OCI-LY7 (cell line): Measurements from ENCODE around the gene DUSP16.

Experiments
- EZH2phosphoT487 ChIP-seq: fragments of 200-600 bp; sonication (generic); IDR thresholded peaks from 2 replicates; pipeline ENCODE4 v1.6.1; 2018; ENCODE audit warnings: low read depth, borderline replicate concordance, mild to moderate bottlenecking, mixed run types, antibody characterized with exemption, low read length, moderate library complexity, mixed read lengths
- TF ChIP-seq, protein P1 (sequence below): fragments of 200-600 bp; sonication (generic); conservative IDR thresholded peaks from 2 replicates; pipeline ENCODE4 v1.5.1; 2014; ENCODE audit warnings: mild to moderate bottlenecking, antibody characterized with exemption, low read length, moderate library complexity, mixed read lengths

DNA sequence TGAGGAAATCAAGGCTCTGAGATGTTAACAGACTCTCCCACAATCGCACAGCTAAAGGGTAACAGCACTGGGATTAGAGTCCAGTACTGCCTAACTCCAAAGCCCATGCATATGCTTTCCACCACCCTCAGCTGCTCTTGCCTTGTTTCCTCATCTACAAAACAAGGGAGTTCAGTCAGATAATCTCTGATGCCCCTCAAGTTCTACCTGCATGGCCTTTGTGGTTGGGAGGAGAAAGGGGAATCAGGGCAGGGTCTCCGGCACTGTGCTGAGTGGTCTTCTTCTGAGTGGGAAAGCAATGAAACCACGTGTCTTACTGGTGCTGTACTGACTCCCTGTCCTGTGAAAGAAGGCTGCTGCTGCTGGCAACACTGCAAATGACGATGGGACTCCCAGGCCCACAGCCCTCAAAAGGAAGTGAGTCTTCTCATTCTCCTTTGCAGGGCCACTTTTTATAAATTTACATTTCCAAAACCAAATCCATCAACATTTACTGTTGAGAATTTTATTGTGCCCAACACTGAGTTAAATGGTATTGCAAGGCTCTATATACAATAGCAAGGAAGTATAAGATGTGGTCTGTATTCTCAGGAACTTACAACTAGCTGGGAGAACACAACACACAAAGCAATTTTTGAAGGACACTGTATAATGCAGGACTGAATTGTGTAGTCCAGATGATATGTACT, 19.7 kb upstream of the DUSP16 start:
- TF ChIP-seq, protein P1, sequence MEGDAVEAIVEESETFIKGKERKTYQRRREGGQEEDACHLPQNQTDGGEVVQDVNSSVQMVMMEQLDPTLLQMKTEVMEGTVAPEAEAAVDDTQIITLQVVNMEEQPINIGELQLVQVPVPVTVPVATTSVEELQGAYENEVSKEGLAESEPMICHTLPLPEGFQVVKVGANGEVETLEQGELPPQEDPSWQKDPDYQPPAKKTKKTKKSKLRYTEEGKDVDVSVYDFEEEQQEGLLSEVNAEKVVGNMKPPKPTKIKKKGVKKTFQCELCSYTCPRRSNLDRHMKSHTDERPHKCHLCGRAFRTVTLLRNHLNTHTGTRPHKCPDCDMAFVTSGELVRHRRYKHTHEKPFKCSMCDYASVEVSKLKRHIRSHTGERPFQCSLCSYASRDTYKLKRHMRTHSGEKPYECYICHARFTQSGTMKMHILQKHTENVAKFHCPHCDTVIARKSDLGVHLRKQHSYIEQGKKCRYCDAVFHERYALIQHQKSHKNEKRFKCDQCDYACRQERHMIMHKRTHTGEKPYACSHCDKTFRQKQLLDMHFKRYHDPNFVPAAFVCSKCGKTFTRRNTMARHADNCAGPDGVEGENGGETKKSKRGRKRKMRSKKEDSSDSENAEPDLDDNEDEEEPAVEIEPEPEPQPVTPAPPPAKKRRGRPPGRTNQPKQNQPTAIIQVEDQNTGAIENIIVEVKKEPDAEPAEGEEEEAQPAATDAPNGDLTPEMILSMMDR: no peak
- TF ChIP-seq EZH2phosphoT487: no peak
